ENCODE data around the gene TANGO6. TPM values are rescaled to one million over a fixed set of nuclear protein-coding genes. Genes with fewer than 3 reads are reported as not detected.

TANGO6 gene
- total RNA-seq, 2 donors from 2014 or later = 9.6 to 15.3 TPM

DNA sequence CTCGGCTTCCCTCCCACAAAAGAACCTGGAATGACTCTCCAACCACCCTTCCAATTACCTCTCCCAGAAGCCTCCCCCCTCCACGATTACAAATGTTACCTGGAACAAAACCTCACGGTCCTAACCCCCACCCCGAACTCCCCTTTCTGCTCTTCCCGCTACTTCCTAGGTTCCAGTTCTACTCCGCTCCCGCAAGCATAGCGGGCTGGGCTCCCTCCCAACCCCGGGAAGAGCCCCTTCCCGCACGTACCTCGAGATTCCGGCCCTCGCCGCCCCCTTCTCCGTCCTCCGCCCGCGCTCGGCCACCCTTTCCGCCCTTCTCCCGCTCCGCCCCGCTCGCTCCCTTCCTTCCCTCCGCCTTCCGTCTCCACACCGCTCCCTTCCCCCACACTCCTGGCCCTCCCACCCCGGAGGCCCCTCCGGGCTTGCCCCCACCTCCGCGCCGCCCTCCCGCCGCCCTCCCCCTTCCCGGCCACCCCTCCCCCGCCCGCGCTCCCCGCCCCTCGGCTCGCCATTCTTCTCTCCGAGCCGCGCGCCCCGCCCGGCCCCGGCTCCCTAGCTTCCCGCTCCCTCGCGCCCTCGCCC, 288.6 kb downstream of the TANGO6 start:
- Histone ChIP-seq H3K9ac (ENCODE audit: extremely low read depth, low read length, poor library complexity, severe bottlenecking) (peak overlapping the region; percentile 95), H3K27me3 (ENCODE audit: control insufficient read depth, insufficient read depth, low read length, poor library complexity, severe bottlenecking) (no peaks in the 10 kb centered on the region), H3K36me3 (ENCODE audit: control insufficient read depth, insufficient read depth, low read length) (peaks cover 29% of the 10 kb centered on the region), H3K4me1 (ENCODE audit: control insufficient read depth, insufficient read depth, low read length) (no peaks in the 10 kb centered on the region), H3K9me3 (ENCODE audit: control insufficient read depth, low read length) (no peaks in the 10 kb centered on the region), H3K4me3 (ENCODE audit: low read length) (peak overlapping the region; percentile 99), H3K27ac (ENCODE audit: low read depth, low read length) (peak overlapping the region; percentile 88)
- peak overlapping the region; percentile 89 for H3K27ac Mint-ChIP-seq
- TF ChIP-seq, protein P1, sequence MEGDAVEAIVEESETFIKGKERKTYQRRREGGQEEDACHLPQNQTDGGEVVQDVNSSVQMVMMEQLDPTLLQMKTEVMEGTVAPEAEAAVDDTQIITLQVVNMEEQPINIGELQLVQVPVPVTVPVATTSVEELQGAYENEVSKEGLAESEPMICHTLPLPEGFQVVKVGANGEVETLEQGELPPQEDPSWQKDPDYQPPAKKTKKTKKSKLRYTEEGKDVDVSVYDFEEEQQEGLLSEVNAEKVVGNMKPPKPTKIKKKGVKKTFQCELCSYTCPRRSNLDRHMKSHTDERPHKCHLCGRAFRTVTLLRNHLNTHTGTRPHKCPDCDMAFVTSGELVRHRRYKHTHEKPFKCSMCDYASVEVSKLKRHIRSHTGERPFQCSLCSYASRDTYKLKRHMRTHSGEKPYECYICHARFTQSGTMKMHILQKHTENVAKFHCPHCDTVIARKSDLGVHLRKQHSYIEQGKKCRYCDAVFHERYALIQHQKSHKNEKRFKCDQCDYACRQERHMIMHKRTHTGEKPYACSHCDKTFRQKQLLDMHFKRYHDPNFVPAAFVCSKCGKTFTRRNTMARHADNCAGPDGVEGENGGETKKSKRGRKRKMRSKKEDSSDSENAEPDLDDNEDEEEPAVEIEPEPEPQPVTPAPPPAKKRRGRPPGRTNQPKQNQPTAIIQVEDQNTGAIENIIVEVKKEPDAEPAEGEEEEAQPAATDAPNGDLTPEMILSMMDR (conservative IDR thresholded peaks at IDR 0.05) = no peak
- H3K9me3 Mint-ChIP-seq = no peaks in the 10 kb centered on the region
- 0% methylated on average over 9 to 37 of the region's 53 CpGs for WGBS, 2 experiments (ENCODE audit: insufficient coverage in 1 of 2, insufficient read length in 1 of 2)
- peak; percentile 93 for DNase-seq
- H3K27me3 Mint-ChIP-seq (ENCODE audit: insufficient read depth) = no peaks in the 10 kb centered on the region
- H3K4me3 Mint-ChIP-seq = peak overlapping the region; percentile 97
- peaks cover 29% of the 10 kb centered on the region for H3K36me3 Mint-ChIP-seq (ENCODE audit: low read depth)
- peaks cover 28% of the 10 kb centered on the region for H3K4me1 Mint-ChIP-seq

DNA sequence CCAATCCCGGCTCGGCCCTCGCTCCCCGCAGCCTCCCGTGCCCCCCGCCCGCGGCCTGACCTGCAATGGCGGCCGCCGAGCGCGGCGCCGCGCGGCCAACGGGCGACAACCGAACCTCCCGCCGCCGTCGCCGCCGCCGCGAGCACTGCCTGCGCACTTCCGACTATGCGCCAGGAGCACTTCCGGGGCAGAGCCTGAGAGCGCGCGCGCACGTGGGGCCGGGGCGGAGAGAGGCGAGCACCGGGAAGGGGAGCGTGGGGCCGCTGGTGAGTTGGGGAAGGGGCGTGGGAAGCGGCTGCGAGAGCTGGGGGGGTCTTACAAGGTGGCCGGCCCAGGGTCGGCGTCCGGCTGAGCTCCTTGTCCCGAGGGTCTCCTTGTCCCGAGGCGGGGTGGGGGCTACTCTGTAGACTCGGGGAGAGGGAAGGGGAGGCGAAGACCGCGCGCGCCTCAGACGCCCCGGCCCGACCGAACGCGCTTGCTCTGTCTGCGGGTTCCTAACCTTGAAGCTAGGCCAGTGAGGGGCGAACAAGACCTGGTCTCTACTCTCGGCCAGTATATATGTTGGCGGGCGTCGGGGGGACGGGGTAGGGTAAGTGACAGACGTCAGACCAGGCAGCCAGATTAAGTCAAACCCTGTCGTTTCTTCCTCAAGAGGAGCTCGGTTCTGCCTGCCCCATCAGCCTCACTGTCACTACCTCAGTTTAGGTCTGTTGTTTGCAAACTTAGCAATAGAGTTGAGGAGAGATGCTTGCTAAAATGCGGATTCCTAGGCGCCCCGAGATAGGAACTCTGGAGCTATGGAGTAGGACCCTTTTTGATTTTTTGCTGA, 289.3 kb downstream of the TANGO6 start, which contains the start of the genes CHTF8 and UTP4:
Gene CHTF8, minus strand, starts transcription at position 165 of the 829 bp plus-strand sequence. CDS start 11,130 bp downstream, outside the sequence.
Gene UTP4, plus strand, starts transcription at position 226 of the 829 bp plus-strand sequence. CDS start 811 bp downstream, outside the sequence.
- WGBS, 2 experiments (ENCODE audit: insufficient coverage in 1 of 2, insufficient read length in 1 of 2) = 0% methylated on average over 17 to 78 of the region's 78 CpGs

DNA sequence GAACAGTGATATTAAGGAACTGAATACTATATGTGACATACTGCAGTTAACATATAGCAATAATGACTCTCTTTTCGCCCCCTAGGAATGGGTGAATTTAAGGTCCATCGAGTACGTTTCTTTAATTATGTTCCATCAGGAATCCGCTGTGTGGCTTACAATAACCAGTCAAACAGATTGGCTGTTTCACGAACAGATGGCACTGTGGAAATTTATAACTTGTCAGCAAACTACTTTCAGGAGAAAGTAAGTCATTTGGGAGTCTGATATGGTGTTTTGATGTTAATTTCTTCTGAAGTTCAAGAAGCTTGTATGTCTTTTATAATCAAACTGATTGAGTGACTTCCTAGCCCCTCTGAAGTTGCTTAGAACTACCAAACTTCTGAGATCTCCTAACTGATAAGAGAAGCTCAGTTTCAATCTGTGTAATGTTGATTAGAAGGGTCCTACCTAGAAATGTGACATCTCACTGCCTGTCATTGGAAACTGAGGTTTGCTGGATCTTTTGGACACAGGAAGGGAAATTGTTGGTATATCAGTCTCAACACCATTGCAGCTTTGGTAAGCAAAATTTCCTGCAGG, 290.1 kb downstream of the TANGO6 start:
- H3K27me3 ChIP-seq (ENCODE audit: control insufficient read depth, insufficient read depth, low read length, poor library complexity, severe bottlenecking) = no peaks in the 10 kb centered on the region
- Mint-ChIP-seq H3K9me3 (no peaks in the 10 kb centered on the region), H3K36me3 (ENCODE audit: low read depth) (peaks cover 32% of the 10 kb centered on the region), H3K27ac (no peak overlapping the region), H3K4me1 (peaks cover 28% of the 10 kb centered on the region), H3K27me3 (ENCODE audit: insufficient read depth) (no peaks in the 10 kb centered on the region), H3K4me3 (peak overlapping the region; percentile 97)
- no peak for DNase-seq
- no peaks in the 10 kb centered on the region for H3K9me3 ChIP-seq (ENCODE audit: control insufficient read depth, low read length)
- peak overlapping the region; percentile 50 for H3K9ac ChIP-seq (ENCODE audit: extremely low read depth, low read length, poor library complexity, severe bottlenecking)
- no peaks in the 10 kb centered on the region for H3K4me1 ChIP-seq (ENCODE audit: control insufficient read depth, insufficient read depth, low read length)
- H3K36me3 ChIP-seq (ENCODE audit: control insufficient read depth, insufficient read depth, low read length) = peaks cover 39% of the 10 kb centered on the region
- peak overlapping the region; percentile 85 for H3K4me3 ChIP-seq (ENCODE audit: low read length)
- TF ChIP-seq, protein P1 (conservative IDR thresholded peaks at IDR 0.05) = no peak
- 52 to 63% methylated on average over 5 of the region's 5 CpGs for WGBS, 2 experiments (ENCODE audit: insufficient coverage in 1 of 2, insufficient read length in 1 of 2)
- H3K27ac ChIP-seq (ENCODE audit: low read depth, low read length) = no peak overlapping the region

More for the DNA sequence above, 289.3 kb downstream of the TANGO6 start, which contains the start of the genes CHTF8 and UTP4:
- Mint-ChIP-seq H3K4me1 (peaks cover 28% of the 10 kb centered on the region), H3K27ac (peak within 1 kb of the TSS; percentile 91), H3K4me3 (peak within 1 kb of the TSS; percentile 97), H3K9me3 (no peaks in the 10 kb centered on the region), H3K27me3 (ENCODE audit: insufficient read depth) (no peaks in the 10 kb centered on the region), H3K36me3 (ENCODE audit: low read depth) (peaks cover 30% of the 10 kb centered on the region)
- Histone ChIP-seq H3K9ac (ENCODE audit: extremely low read depth, low read length, poor library complexity, severe bottlenecking) (peak within 1 kb of the TSS; percentile 95), H3K4me3 (ENCODE audit: low read length) (peak within 1 kb of the TSS; percentile 99), H3K36me3 (ENCODE audit: control insufficient read depth, insufficient read depth, low read length) (peaks cover 36% of the 10 kb centered on the region), H3K27me3 (ENCODE audit: control insufficient read depth, insufficient read depth, low read length, poor library complexity, severe bottlenecking) (no peaks in the 10 kb centered on the region), H3K9me3 (ENCODE audit: control insufficient read depth, low read length) (no peaks in the 10 kb centered on the region), H3K4me1 (ENCODE audit: control insufficient read depth, insufficient read depth, low read length) (no peaks in the 10 kb centered on the region), H3K27ac (ENCODE audit: low read depth, low read length) (peak within 1 kb of the TSS; percentile 88)
- peak; percentile 94 for DNase-seq
- TF ChIP-seq, protein P1 (conservative IDR thresholded peaks at IDR 0.05) = no peak
